Chondrocyte (in vitro differentiated cells): ENCODE results near the gene ENTREP1. TPM values are rescaled to one million over a fixed set of nuclear protein-coding genes. Genes with fewer than 3 reads are reported as not detected.

Experiments
- DNase-seq: peaks from one replicate; pipeline ENCODE4 v3.0.0; 2021; ENCODE audit warnings: mixed read lengths, low spot score
- H3K27ac Mint-ChIP-seq: one replicate; pipeline ENCODE4 v1.8.0; 2021; ENCODE audit warnings: mild to moderate bottlenecking, moderate library complexity, mixed read lengths; ENCODE audit not compliant: unreplicated experiment
- H3K27me3 Mint-ChIP-seq: 2 replicates; pipeline ENCODE4 v1.8.0; 2021; ENCODE audit warnings: low read depth, mixed read lengths
- H3K36me3 Mint-ChIP-seq: 2 replicates; pipeline ENCODE4 v1.8.0; 2021; ENCODE audit warnings: low read depth, mixed read lengths
- H3K4me1 Mint-ChIP-seq: 2 replicates; pipeline ENCODE4 v1.8.0; 2021; ENCODE audit warnings: low read depth, mild to moderate bottlenecking, mixed read lengths
- H3K4me3 Mint-ChIP-seq: one replicate; pipeline ENCODE4 v1.8.0; 2021; ENCODE audit warnings: mild to moderate bottlenecking, moderate library complexity, mixed read lengths; ENCODE audit not compliant: unreplicated experiment
- H3K9me3 Mint-ChIP-seq: 2 replicates; pipeline ENCODE4 v1.8.0; 2021; ENCODE audit warnings: low read depth, mixed read lengths
- total RNA-seq: library from RNA; stranded (reverse); gene quantifications from 3 replicates; pipeline ENCODE4 v1.2.1, GENCODE V29; 2021
- TF ChIP-seq, protein P1 (sequence below): fragments of 200-600 bp; sonication (generic); IDR thresholded peaks from 2 replicates; pipeline ENCODE4 v1.5.0; 2021; ENCODE audit warnings: antibody characterized with exemption, mild to moderate bottlenecking, moderate library complexity

Gene ENTREP1
- total RNA-seq, 1 donor from 2014 or later: 3.6 TPM

- DNase-seq: no peak
- H3K36me3 Mint-ChIP-seq: no peaks in the 10 kb centered on the region
- TF ChIP-seq, protein P1, sequence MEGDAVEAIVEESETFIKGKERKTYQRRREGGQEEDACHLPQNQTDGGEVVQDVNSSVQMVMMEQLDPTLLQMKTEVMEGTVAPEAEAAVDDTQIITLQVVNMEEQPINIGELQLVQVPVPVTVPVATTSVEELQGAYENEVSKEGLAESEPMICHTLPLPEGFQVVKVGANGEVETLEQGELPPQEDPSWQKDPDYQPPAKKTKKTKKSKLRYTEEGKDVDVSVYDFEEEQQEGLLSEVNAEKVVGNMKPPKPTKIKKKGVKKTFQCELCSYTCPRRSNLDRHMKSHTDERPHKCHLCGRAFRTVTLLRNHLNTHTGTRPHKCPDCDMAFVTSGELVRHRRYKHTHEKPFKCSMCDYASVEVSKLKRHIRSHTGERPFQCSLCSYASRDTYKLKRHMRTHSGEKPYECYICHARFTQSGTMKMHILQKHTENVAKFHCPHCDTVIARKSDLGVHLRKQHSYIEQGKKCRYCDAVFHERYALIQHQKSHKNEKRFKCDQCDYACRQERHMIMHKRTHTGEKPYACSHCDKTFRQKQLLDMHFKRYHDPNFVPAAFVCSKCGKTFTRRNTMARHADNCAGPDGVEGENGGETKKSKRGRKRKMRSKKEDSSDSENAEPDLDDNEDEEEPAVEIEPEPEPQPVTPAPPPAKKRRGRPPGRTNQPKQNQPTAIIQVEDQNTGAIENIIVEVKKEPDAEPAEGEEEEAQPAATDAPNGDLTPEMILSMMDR: no peak
- no peaks in the 10 kb centered on the region for H3K9me3 Mint-ChIP-seq
- H3K27ac Mint-ChIP-seq: no peak overlapping the region
- H3K4me3 Mint-ChIP-seq: no peak overlapping the region
- H3K4me1 Mint-ChIP-seq: no peaks in the 10 kb centered on the region
- H3K27me3 Mint-ChIP-seq: no peaks in the 10 kb centered on the region
Measured at GRCh38 chr9:69339620-69340019, 14.6 kb downstream of the ENTREP1 start.

DNA sequence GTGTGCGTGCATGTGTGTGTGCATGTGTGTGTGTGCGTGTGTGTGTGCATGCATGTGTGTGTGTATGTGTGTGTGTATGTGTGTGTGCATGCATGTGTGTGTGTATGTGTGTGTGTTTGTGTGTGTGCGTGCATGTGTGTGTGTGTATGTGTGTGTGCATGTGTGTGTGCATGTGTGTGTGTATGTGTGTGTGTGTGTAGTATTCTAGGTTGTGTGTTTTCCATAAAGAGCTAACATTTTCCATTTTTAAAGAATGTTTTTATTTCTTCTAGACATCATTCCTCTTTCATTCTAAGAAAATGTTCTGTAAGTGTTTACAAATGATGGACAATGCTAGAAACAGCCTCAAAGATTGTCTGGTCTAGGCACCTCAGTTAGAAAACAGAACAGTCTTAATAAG, 15.6 kb downstream of the ENTREP1 start:
- no peak for DNase-seq
- TF ChIP-seq, protein P1: no peak
- Mint-ChIP-seq H3K9me3 (no peaks in the 10 kb centered on the region), H3K4me3 (no peak overlapping the region), H3K27me3 (no peaks in the 10 kb centered on the region), H3K4me1 (no peaks in the 10 kb centered on the region), H3K27ac (no peak overlapping the region), H3K36me3 (no peaks in the 10 kb centered on the region)

GRCh38 chr9:69342769-69343168, 17.8 kb downstream of the ENTREP1 start:
- Mint-ChIP-seq H3K36me3 (no peaks in the 10 kb centered on the region), H3K4me3 (no peak overlapping the region), H3K27me3 (no peaks in the 10 kb centered on the region), H3K27ac (no peak overlapping the region), H3K9me3 (no peaks in the 10 kb centered on the region), H3K4me1 (peaks cover 3% of the 10 kb centered on the region)
- no peak for DNase-seq
- TF ChIP-seq, protein P1: no peak

- no peak for DNase-seq
- TF ChIP-seq, protein P1: no peak
- Mint-ChIP-seq H3K36me3 (no peaks in the 10 kb centered on the region), H3K27ac (no peak overlapping the region), H3K27me3 (no peaks in the 10 kb centered on the region), H3K4me1 (peaks cover 3% of the 10 kb centered on the region), H3K9me3 (peaks cover 4% of the 10 kb centered on the region), H3K4me3 (no peak overlapping the region)
Measured at GRCh38 chr9:69344459-69344858, 19.4 kb downstream of the ENTREP1 start.

DNA sequence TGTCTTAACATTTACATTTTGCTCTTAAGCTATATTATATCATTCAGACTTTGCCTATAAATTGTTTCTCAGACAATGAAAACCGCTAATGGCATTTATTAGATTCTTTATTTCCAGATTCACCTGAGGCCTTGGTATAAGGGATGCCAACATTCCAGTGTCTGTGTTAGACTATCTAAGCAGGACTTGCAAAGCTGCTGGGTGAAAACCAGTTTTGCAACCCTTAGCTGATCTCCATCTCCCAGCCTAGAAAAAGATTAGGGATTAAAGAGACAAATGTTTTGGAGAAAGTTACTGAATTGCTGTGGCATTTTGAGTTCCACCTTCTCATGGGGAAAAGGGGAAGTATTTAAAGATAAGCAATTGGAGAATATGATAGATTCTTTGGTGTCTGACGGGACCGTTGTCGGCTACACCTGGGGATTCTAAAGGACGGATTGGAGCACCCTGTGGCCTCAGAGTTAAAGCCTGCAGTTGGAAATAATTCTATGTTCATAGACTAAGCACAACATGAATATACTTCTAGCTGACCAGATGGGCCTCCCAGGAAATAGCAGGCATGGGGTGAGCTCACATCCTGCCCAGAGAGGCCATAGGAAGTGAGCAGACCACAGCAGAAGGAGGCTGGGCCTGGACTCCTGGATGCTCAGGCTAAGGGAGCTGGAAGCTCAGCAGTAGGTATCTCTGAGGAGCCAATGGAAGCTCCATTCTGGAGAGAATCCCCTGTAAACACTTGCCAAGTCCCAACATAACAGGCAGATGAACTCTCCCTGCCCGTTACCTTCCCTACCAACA, 21.8 kb downstream of the ENTREP1 start:
- Mint-ChIP-seq H3K4me3 (no peak overlapping the region), H3K27ac (no peak overlapping the region), H3K36me3 (no peaks in the 10 kb centered on the region), H3K27me3 (peaks cover 1% of the 10 kb centered on the region), H3K9me3 (peaks cover 4% of the 10 kb centered on the region), H3K4me1 (peaks cover 3% of the 10 kb centered on the region)
- no peak for DNase-seq
- TF ChIP-seq, protein P1: no peak
